Measurements from ENCODE around the gene IZUMO1R. TPM values are rescaled to one million over a fixed set of nuclear protein-coding genes. Genes with fewer than 3 reads are reported as not detected.
"Not testable (repeated sequence)": the region's sequence is repeated elsewhere in the genome, so short reads cannot be mapped to it uniquely, and the experiment has no call there.

Gene IZUMO1R
- total and polyA plus RNA-seq, 3 experiments from 2014 or later: not detected

DNA sequence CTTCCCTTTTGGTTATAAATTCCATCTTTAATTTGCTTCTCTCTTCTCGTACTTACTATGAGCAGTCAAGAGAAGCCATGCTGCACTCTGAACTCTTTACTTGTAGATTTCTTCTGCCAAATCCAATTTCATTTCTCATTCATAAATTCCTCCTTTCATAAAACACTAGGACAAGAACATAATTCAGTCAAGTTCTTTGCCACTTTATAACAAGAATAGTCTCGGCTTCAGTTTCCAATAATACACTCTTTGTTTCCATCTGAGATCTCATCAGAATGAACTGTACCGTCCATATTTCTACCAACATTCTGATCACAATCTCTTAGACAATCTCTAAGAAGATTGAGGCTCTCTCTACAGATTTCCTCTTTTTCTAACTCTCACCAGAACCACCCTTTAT lies 25.1 kb downstream of the IZUMO1R start:
- Histone ChIP-seq H3K4me3 (ENCODE audit: low read length) (no peak overlapping the region), H3K27ac (ENCODE audit: low read depth, low read length) (no peak overlapping the region), H3K9me3 (ENCODE audit: low read length) (no peaks in the 10 kb centered on the region), H3K27me3 (ENCODE audit: insufficient read depth, low read length, poor library complexity, severe bottlenecking) (no peaks in the 10 kb centered on the region), H3K36me3 (ENCODE audit: insufficient read depth, low read length) (no peaks in the 10 kb centered on the region), H3K4me1 (ENCODE audit: insufficient read depth, low read length) (no peaks in the 10 kb centered on the region)
- Mint-ChIP-seq H3K36me3 (no peaks in the 10 kb centered on the region), H3K27ac (no peak overlapping the region), H3K4me1 (no peaks in the 10 kb centered on the region), H3K27me3 (peaks cover 2 to 8% of the 10 kb centered on the region in 2 donors), H3K9me3 (peaks cover 0 to 2% (median 0%) of the 10 kb centered on the region in 5 donors), H3K4me3 (no peak overlapping the region)
- ChIA-PET CTCF (no interaction called here), POLR2A (no interaction called here)
- DNase-seq: no peak

GRCh38 chr11:94330789-94331188 lies 26.4 kb downstream of the IZUMO1R start:
- Mint-ChIP-seq H3K27me3 (peaks cover 2 to 8% of the 10 kb centered on the region in 2 donors), H3K9me3 (peaks cover 0 to 2% (median 0%) of the 10 kb centered on the region in 5 donors), H3K27ac (no peak overlapping the region), H3K4me1 (no peaks in the 10 kb centered on the region), H3K36me3 (no peaks in the 10 kb centered on the region), H3K4me3 (no peak overlapping the region)
- CTCF ChIA-PET: no interaction called here
- H3K9me3 ChIP-seq (ENCODE audit: low read length): no peaks in the 10 kb centered on the region
- H3K4me1 ChIP-seq (ENCODE audit: insufficient read depth, low read length): no peaks in the 10 kb centered on the region
- H3K36me3 ChIP-seq (ENCODE audit: insufficient read depth, low read length): no peaks in the 10 kb centered on the region
- POLR2A ChIA-PET: no interaction called here
- H3K4me3 ChIP-seq (ENCODE audit: low read length): no peak overlapping the region
- H3K27me3 ChIP-seq (ENCODE audit: insufficient read depth, low read length, poor library complexity, severe bottlenecking): no peaks in the 10 kb centered on the region
- no peak overlapping the region for H3K27ac ChIP-seq (ENCODE audit: low read depth, low read length)
- no peak for DNase-seq

- peaks cover 0 to under 1% (median 0%) of the 10 kb centered on the region in 5 donors for H3K9me3 Mint-ChIP-seq
- H3K27ac Mint-ChIP-seq: no peak overlapping the region
- CTCF ChIA-PET: no interaction called here
These were observed 28.4 kb downstream of the IZUMO1R start for GRCh38 chr11:94332814-94333213.

GRCh38 chr11:94336033-94336432 lies 31.7 kb downstream of the IZUMO1R start:
- ChIA-PET CTCF (interaction anchor here (1.2 kb wide), 1 partner anchor 9 kb away, joined by 3 read pairs; no protein-coding TSS in a partner anchor), POLR2A (no interaction called here)
- peaks cover 0 to 3% (median 0%) of the 10 kb centered on the region in 5 donors for H3K9me3 Mint-ChIP-seq
- H3K27ac Mint-ChIP-seq: no peak overlapping the region
- DNase-seq: no peak
- peaks cover 5 to 22% of the 10 kb centered on the region in 2 donors for H3K27me3 Mint-ChIP-seq
- H3K4me1 ChIP-seq (ENCODE audit: insufficient read depth, low read length): no peaks in the 10 kb centered on the region
- no peaks in the 10 kb centered on the region for H3K9me3 ChIP-seq (ENCODE audit: low read length)
- no peaks in the 10 kb centered on the region for H3K36me3 ChIP-seq (ENCODE audit: insufficient read depth, low read length)
- H3K27me3 ChIP-seq (ENCODE audit: insufficient read depth, low read length, poor library complexity, severe bottlenecking): no peaks in the 10 kb centered on the region
- no peak overlapping the region for H3K4me3 Mint-ChIP-seq
- no peaks in the 10 kb centered on the region for H3K36me3 Mint-ChIP-seq
- H3K4me3 ChIP-seq (ENCODE audit: low read length): no peak overlapping the region
- no peak overlapping the region for H3K27ac ChIP-seq (ENCODE audit: low read depth, low read length)
- H3K4me1 Mint-ChIP-seq: no peaks in the 10 kb centered on the region

More at GRCh38 chr11:94332814-94333213, 28.4 kb downstream of the IZUMO1R start:
- Mint-ChIP-seq H3K4me1 (no peaks in the 10 kb centered on the region), H3K27me3 (peaks cover 4 to 22% of the 10 kb centered on the region in 2 donors), H3K36me3 (no peaks in the 10 kb centered on the region), H3K4me3 (no peak overlapping the region)
- no peak for DNase-seq
- POLR2A ChIA-PET: no interaction called here
- Histone ChIP-seq H3K4me3 (ENCODE audit: low read length) (no peak overlapping the region), H3K27ac (ENCODE audit: low read depth, low read length) (no peak overlapping the region), H3K9me3 (ENCODE audit: low read length) (no peaks in the 10 kb centered on the region), H3K27me3 (ENCODE audit: insufficient read depth, low read length, poor library complexity, severe bottlenecking) (no peaks in the 10 kb centered on the region), H3K4me1 (ENCODE audit: insufficient read depth, low read length) (no peaks in the 10 kb centered on the region), H3K36me3 (ENCODE audit: insufficient read depth, low read length) (no peaks in the 10 kb centered on the region)

DNA sequence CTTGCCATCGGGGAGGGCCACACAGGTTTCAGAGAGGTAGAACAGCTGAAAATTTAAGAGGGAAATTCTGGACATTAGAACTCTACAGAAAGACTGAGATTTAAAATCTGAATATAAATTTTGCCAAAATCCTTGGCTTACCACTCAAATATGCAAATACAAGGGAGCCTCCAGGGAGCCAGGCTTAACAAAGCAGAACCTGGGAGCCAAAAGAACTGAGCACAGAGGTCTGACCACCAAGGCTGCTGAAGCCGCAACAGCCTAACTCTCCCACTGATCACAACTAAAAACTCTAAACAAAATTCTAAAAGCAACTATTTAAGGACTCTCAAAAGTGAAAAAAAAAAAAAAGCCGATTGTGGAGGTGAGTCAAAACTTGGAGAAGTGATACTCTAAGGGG lies 34.3 kb downstream of the IZUMO1R start:
- CTCF ChIA-PET: interaction anchor here (0.8 kb wide), 1 partner anchor 163 kb away, joined by 4 read pairs; no protein-coding TSS in a partner anchor
- no peak overlapping the region for H3K4me3 ChIP-seq (ENCODE audit: low read length)
- no peaks in the 10 kb centered on the region for H3K36me3 ChIP-seq (ENCODE audit: insufficient read depth, low read length)
- no peaks in the 10 kb centered on the region for H3K36me3 Mint-ChIP-seq
- no peaks in the 10 kb centered on the region for H3K4me1 ChIP-seq (ENCODE audit: insufficient read depth, low read length)
- DNase-seq: no peak
- H3K27ac ChIP-seq (ENCODE audit: low read depth, low read length): no peak overlapping the region
- no peak overlapping the region for H3K27ac Mint-ChIP-seq
- H3K9me3 Mint-ChIP-seq: peaks cover 0 to 3% (median 0%) of the 10 kb centered on the region in 5 donors
- no peaks in the 10 kb centered on the region for H3K4me1 Mint-ChIP-seq
- no peak overlapping the region for H3K4me3 Mint-ChIP-seq
- H3K27me3 ChIP-seq (ENCODE audit: insufficient read depth, low read length, poor library complexity, severe bottlenecking): no peaks in the 10 kb centered on the region
- H3K9me3 ChIP-seq (ENCODE audit: low read length): no peaks in the 10 kb centered on the region
- POLR2A ChIA-PET: no interaction called here
- H3K27me3 Mint-ChIP-seq: peaks cover 3 to 22% of the 10 kb centered on the region in 2 donors

DNA sequence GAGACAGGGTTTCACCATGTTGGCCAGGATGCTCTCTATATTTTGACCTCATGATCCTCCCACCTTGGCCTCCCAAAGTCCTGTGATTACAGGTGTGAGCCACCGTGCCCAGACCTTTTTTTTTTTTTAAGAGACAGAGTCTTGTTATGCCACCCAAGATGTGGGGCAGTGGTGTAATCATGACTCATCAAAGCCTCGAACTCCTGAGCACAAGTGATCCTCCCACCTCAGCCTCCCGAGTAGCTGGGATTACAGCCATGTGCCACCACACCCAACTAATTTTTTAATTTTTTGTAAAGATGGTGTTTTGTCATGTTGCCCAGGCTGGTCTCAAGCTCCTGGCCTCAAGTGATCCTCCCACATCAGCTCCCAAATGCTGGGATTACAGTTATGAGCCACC lies 37.9 kb downstream of the IZUMO1R start:
- Mint-ChIP-seq H3K36me3 (no peaks in the 10 kb centered on the region), H3K4me1 (no peaks in the 10 kb centered on the region), H3K27ac (no peak overlapping the region), H3K27me3 (peaks cover 3 to 10% of the 10 kb centered on the region in 2 donors), H3K9me3 (peaks cover 0 to 3% (median 0%) of the 10 kb centered on the region in 5 donors), H3K4me3 (no peak overlapping the region)
- DNase-seq: no peak
- POLR2A ChIA-PET: no interaction called here
- H3K4me1 ChIP-seq (ENCODE audit: insufficient read depth, low read length): no peaks in the 10 kb centered on the region
- no peak overlapping the region for H3K27ac ChIP-seq (ENCODE audit: low read depth, low read length)
- no peaks in the 10 kb centered on the region for H3K36me3 ChIP-seq (ENCODE audit: insufficient read depth, low read length)
- no peak overlapping the region for H3K4me3 ChIP-seq (ENCODE audit: low read length)
- H3K9me3 ChIP-seq (ENCODE audit: low read length): no peaks in the 10 kb centered on the region
- no peaks in the 10 kb centered on the region for H3K27me3 ChIP-seq (ENCODE audit: insufficient read depth, low read length, poor library complexity, severe bottlenecking)
- CTCF ChIA-PET: no interaction called here

DNA sequence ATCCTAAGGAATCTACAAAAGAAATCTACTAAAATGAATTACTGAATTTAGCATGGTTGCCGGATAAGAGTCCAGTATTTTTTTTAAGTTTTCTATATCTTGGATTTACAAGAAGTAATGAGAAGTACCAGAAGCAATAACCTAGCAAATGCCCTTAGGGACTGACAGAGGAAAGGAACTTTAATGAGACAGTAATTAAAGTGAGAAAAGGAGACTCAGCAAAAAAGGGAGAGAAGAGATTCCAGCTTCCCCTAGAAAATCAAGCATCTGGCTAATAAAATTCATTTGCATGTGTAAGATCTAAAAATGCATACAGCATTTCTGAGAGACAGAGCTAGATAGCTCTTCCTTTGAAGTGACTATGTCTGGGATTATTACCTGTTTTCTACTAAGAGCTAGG lies 39.1 kb downstream of the IZUMO1R start:
- Mint-ChIP-seq H3K27me3 (peaks cover under 1 to 2% of the 10 kb centered on the region in 2 donors), H3K9me3 (peaks cover 0 to 2% (median 0%) of the 10 kb centered on the region in 5 donors), H3K27ac (no peak overlapping the region), H3K4me3 (no peak overlapping the region), H3K36me3 (no peaks in the 10 kb centered on the region), H3K4me1 (no peaks in the 10 kb centered on the region)
- POLR2A ChIA-PET: no interaction called here
- H3K4me3 ChIP-seq (ENCODE audit: low read length): no peak overlapping the region
- no peak for DNase-seq
- CTCF ChIA-PET: no interaction called here
- no peaks in the 10 kb centered on the region for H3K36me3 ChIP-seq (ENCODE audit: insufficient read depth, low read length)
- H3K9me3 ChIP-seq (ENCODE audit: low read length): no peaks in the 10 kb centered on the region
- H3K27me3 ChIP-seq (ENCODE audit: insufficient read depth, low read length, poor library complexity, severe bottlenecking): no peaks in the 10 kb centered on the region
- no peak overlapping the region for H3K27ac ChIP-seq (ENCODE audit: low read depth, low read length)
- no peaks in the 10 kb centered on the region for H3K4me1 ChIP-seq (ENCODE audit: insufficient read depth, low read length)

GRCh38 chr11:94346311-94346710 lies 41.9 kb downstream of the IZUMO1R start:
- H3K4me1 Mint-ChIP-seq; H3K36me3 Mint-ChIP-seq; H3K27ac Mint-ChIP-seq; H3K4me1 ChIP-seq (ENCODE audit: insufficient read depth, low read length); H3K36me3 ChIP-seq (ENCODE audit: insufficient read depth, low read length); DNase-seq; H3K9me3 ChIP-seq (ENCODE audit: low read length); H3K27me3 Mint-ChIP-seq; POLR2A ChIA-PET; H3K27me3 ChIP-seq (ENCODE audit: insufficient read depth, low read length, poor library complexity, severe bottlenecking); H3K27ac ChIP-seq (ENCODE audit: low read depth, low read length); H3K4me3 Mint-ChIP-seq; H3K4me3 ChIP-seq (ENCODE audit: low read length); H3K9me3 Mint-ChIP-seq; CTCF ChIA-PET: not testable (repeated sequence)
